Thyroid gland (tissue), 4 donors: ENCODE results near the gene LRRC74B.

Source experiments
- CTCF ChIP-seq, 6 experiments: fragments of 200-600 bp in 3 of 6; fragments of 450-650 bp in 3 of 6; sonication (generic) in 3 of 6; IDR thresholded peaks; one replicate each; pipeline ENCODE4 v1.5.1; 2016 to 2019; ENCODE audit warnings: antibody characterized with exemption in 6 of 6, mild to moderate bottlenecking in 2 of 6, inconsistent platforms in 1 of 6, moderate library complexity in 1 of 6
- POLR2A ChIP-seq, 2 donors: fragments of 450-650 bp; IDR thresholded peaks; one replicate each; pipeline ENCODE4 v1.6.1; 2017; ENCODE audit warnings: antibody characterized with exemption in 2 of 2, mild to moderate bottlenecking in 2 of 2, moderate library complexity in 1 of 2

GRCh38 chr22:21042978-21043859 lies 2.5 kb upstream of the LRRC74B start:
- TF ChIP-seq CTCF (IDR thresholded peaks at IDR 0.05): no peak
- TF ChIP-seq POLR2A (IDR thresholded peaks at IDR 0.05): no peak
